OCI-LY1 (cell line): Measurements from ENCODE around the gene TDRKH.

Experiments
- H2AFZ ChIP-seq: fragments of 200-600 bp; sonication (generic), shearing (Covaris generic); 2 replicates; pipeline ENCODE4 v1.6.0; 2014; ENCODE audit warnings: antibody characterized with exemption, mild to moderate bottlenecking, low read length
- H3F3A ChIP-seq: fragments of 200-600 bp; sonication (generic), shearing (Covaris generic); 2 replicates; pipeline ENCODE4 v1.6.0; 2014; ENCODE audit warnings: mild to moderate bottlenecking, antibody characterized with exemption, low read length, moderate library complexity; ENCODE audit not compliant: insufficient read depth
- H3K27ac ChIP-seq: fragments of 200-600 bp; sonication (generic); 2 replicates; pipeline ENCODE4 v1.5.1; 2014; ENCODE audit warnings: low read length, mixed run types, mild to moderate bottlenecking, low read depth; ENCODE audit not compliant: poor library complexity, severe bottlenecking
- H3K27me3 ChIP-seq: fragments of 200-600 bp; sonication (generic); 2 replicates; pipeline ENCODE4 v1.6.0; 2014; ENCODE audit warnings: antibody characterized with exemption, mild to moderate bottlenecking, low read length, moderate library complexity; ENCODE audit not compliant: insufficient read depth
- H3K36me3 ChIP-seq: fragments of 200-600 bp; sonication (generic); 2 replicates; pipeline ENCODE4 v1.6.1; 2014; ENCODE audit warnings: mild to moderate bottlenecking, antibody characterized with exemption, low read length, moderate library complexity, mixed read lengths; ENCODE audit not compliant: insufficient read depth
- H3K4me1 ChIP-seq: fragments of 200-600 bp; sonication (generic); 2 replicates; pipeline ENCODE4 v1.5.1; 2014; ENCODE audit warnings: mild to moderate bottlenecking, low read length, moderate library complexity; ENCODE audit not compliant: insufficient read depth, severe bottlenecking
- H3K4me2 ChIP-seq: fragments of 200-600 bp; sonication (generic), shearing (Covaris generic); 2 replicates; pipeline ENCODE4 v1.6.1; 2014; ENCODE audit warnings: low read length
- H3K4me3 ChIP-seq: fragments of 200-600 bp; sonication (generic); 2 replicates; pipeline ENCODE4 v1.5.1; 2014; ENCODE audit warnings: low read length, low read depth, mild to moderate bottlenecking, mixed read lengths; ENCODE audit not compliant: poor library complexity, severe bottlenecking
- H3K79me2 ChIP-seq: fragments of 200-600 bp; shearing (Covaris generic); 2 replicates; pipeline ENCODE4 v1.6.1; 2016; ENCODE audit warnings: mixed run types, low read length, mixed read lengths; ENCODE audit not compliant: insufficient read depth
- H3K9ac ChIP-seq: fragments of 200-600 bp; sonication (generic), shearing (Covaris generic); 2 replicates; pipeline ENCODE4 v1.6.1; 2014; ENCODE audit warnings: mild to moderate bottlenecking, low read length, mixed read lengths
- H3K9me2 ChIP-seq: fragments of 200-600 bp; sonication (generic), shearing (Covaris generic); 2 replicates; pipeline ENCODE4 v1.6.1; 2014; ENCODE audit warnings: low read depth, mild to moderate bottlenecking, low read length, mixed read lengths
- H3K9me3 ChIP-seq: fragments of 200-600 bp; shearing (Covaris generic); 2 replicates; pipeline ENCODE4 v1.6.1; 2014; ENCODE audit warnings: low read length, mixed read lengths
- H4K20me1 ChIP-seq: fragments of 200-600 bp; sonication (generic), shearing (Covaris generic); 2 replicates; pipeline ENCODE4 v1.6.0; 2016; ENCODE audit warnings: mild to moderate bottlenecking, low read length; ENCODE audit not compliant: insufficient read depth
- CTCF ChIP-seq: fragments of 200-600 bp; sonication (generic), shearing (Covaris generic); IDR thresholded peaks from 2 replicates; pipeline ENCODE4 v1.5.1; 2017; ENCODE audit warnings: mild to moderate bottlenecking, antibody characterized with exemption, low read length, moderate library complexity, mixed read lengths
- EZH2 ChIP-seq: fragments of 200-600 bp; sonication (generic), shearing (Covaris generic); IDR thresholded peaks from 2 replicates; pipeline ENCODE4 v1.8.0; 2017; ENCODE audit warnings: borderline replicate concordance, mixed run types, mild to moderate bottlenecking, antibody characterized with exemption, low read length, moderate library complexity, mixed read lengths

The TDRKH gene

GRCh38 chr1:151837197-151837596 is 46.9 kb upstream of the TDRKH start:
- Histone ChIP-seq H3K4me1 (peaks cover 21% of the 10 kb centered on the region), H3K4me3 (no peak overlapping the region), H3K79me2 (no peaks in the 10 kb centered on the region), H3K27me3 (0 out of 2 replicates have a peak, but pooled peaks cover 11% of the 10 kb centered on the region), H3K27ac (no peak overlapping the region), H3K4me2 (no peak overlapping the region), H3K9ac (no peak overlapping the region), H3K36me3 (no peaks in the 10 kb centered on the region), H2AFZ (no peak overlapping the region), H3K9me2 (no peaks in the 10 kb centered on the region), H3K9me3 (no peaks in the 10 kb centered on the region), H4K20me1 (no peaks in the 10 kb centered on the region), H3F3A (no peaks in the 10 kb centered on the region)
- TF ChIP-seq EZH2: no peak
- TF ChIP-seq CTCF: no peak

- Histone ChIP-seq H3K4me3 (no peak overlapping the region), H3K36me3 (no peaks in the 10 kb centered on the region), H3F3A (no peaks in the 10 kb centered on the region), H3K79me2 (no peaks in the 10 kb centered on the region), H2AFZ (no peak overlapping the region), H3K9me3 (no peaks in the 10 kb centered on the region), H3K4me1 (peaks cover 21% of the 10 kb centered on the region), H3K4me2 (no peak overlapping the region), H3K9ac (no peak overlapping the region), H3K27me3 (0 out of 2 replicates have a peak, but pooled peaks cover 11% of the 10 kb centered on the region), H3K27ac (no peak overlapping the region), H3K9me2 (no peaks in the 10 kb centered on the region), H4K20me1 (no peaks in the 10 kb centered on the region)
- TF ChIP-seq EZH2: no peak
- TF ChIP-seq CTCF: no peak
These were observed 45.3 kb upstream of the TDRKH start for GRCh38 chr1:151835596-151835995.

GRCh38 chr1:151834239-151834638 is 43.9 kb upstream of the TDRKH start:
- H4K20me1 ChIP-seq: no peaks in the 10 kb centered on the region
- no peaks in the 10 kb centered on the region for H3K9me2 ChIP-seq
- H3K27me3 ChIP-seq: 0 out of 2 replicates have a peak, but pooled peaks cover 3% of the 10 kb centered on the region
- H3K79me2 ChIP-seq: no peaks in the 10 kb centered on the region
- no peak overlapping the region for H3K4me3 ChIP-seq
- H3K27ac ChIP-seq: no peak overlapping the region
- H3K4me2 ChIP-seq: no peak overlapping the region
- TF ChIP-seq CTCF (no peak), EZH2 (no peak)
- no peaks in the 10 kb centered on the region for H3K9me3 ChIP-seq
- H3F3A ChIP-seq: no peaks in the 10 kb centered on the region
- H3K36me3 ChIP-seq: no peaks in the 10 kb centered on the region
- H3K4me1 ChIP-seq: peaks cover 14% of the 10 kb centered on the region
- no peak overlapping the region for H2AFZ ChIP-seq
- H3K9ac ChIP-seq: no peak overlapping the region
